NCI-H1694 treated with DMSO at 0.1 percent for 48 hours (cell line): ENCODE measurements around the gene MYO1H.
"Not testable (repeated sequence)": the region's sequence is repeated elsewhere in the genome, so short reads cannot be mapped to it uniquely, and the experiment has no call there.

Experiments
- DNase-seq: peaks from one replicate; lab custom pipeline; 2025; lab: John Stamatoyannopoulos, UW

MYO1H gene

GRCh38 chr12:109347589-109347988 lies at the start of gene MYO1H:
Gene MYO1H, plus strand, starts transcription at chr12:109347900. Its CDS starts 61 bp downstream, at chr12:109347961.
- DNase-seq: no peak

- no peak for DNase-seq
These were observed 47.9 kb upstream of the MYO1H start for GRCh38 chr12:109299849-109300248.

- DNase-seq: no peak
These were observed 46.0 kb upstream of the MYO1H start for GRCh38 chr12:109301643-109302168.

GRCh38 chr12:109302358-109302757 lies 45.3 kb upstream of the MYO1H start:
- no peak for DNase-seq

- DNase-seq: no peak
These were observed 44.9 kb upstream of the MYO1H start for GRCh38 chr12:109302770-109303169.

- no peak for DNase-seq
These were observed 43.2 kb upstream of the MYO1H start for GRCh38 chr12:109304485-109304884.

- DNase-seq: no peak
These were observed 42.2 kb upstream of the MYO1H start for GRCh38 chr12:109305547-109305946.

GRCh38 chr12:109307051-109307450 lies 40.6 kb upstream of the MYO1H start:
- no peak for DNase-seq

GRCh38 chr12:109308534-109309380 lies 38.9 kb upstream of the MYO1H start, which contains the start of gene FOXN4:
Gene FOXN4, minus strand, starts transcription at chr12:109309284. Its CDS starts 963 bp downstream, at chr12:109308321.
- no peak for DNase-seq

- DNase-seq: no peak
These were observed 38.1 kb upstream of the MYO1H start for GRCh38 chr12:109309381-109310246.

- DNase-seq: no peak
These were observed 37.2 kb upstream of the MYO1H start for GRCh38 chr12:109310247-109311125.

GRCh38 chr12:109321294-109321693 lies 26.4 kb upstream of the MYO1H start:
- not testable (repeated sequence) for DNase-seq

- DNase-seq: no peak
These were observed 18.7 kb upstream of the MYO1H start for GRCh38 chr12:109329003-109329402.

GRCh38 chr12:109329686-109330085 lies 18.0 kb upstream of the MYO1H start:
- DNase-seq: no peak

- peak; percentile 8 for DNase-seq
These were observed 17.1 kb upstream of the MYO1H start for GRCh38 chr12:109330282-109331230.

- peak; percentile 12 for DNase-seq
These were observed 16.3 kb upstream of the MYO1H start for GRCh38 chr12:109331301-109331952.

GRCh38 chr12:109334887-109335286 lies 12.8 kb upstream of the MYO1H start:
- no peak for DNase-seq

GRCh38 chr12:109336593-109336992 lies 11.1 kb upstream of the MYO1H start:
- DNase-seq: no peak

- DNase-seq: no peak
These were observed 4.0 kb upstream of the MYO1H start for GRCh38 chr12:109343677-109344076.

GRCh38 chr12:109345428-109345827 lies 2.3 kb upstream of the MYO1H start:
- DNase-seq: no peak
